Stimulated activated CD4-positive, alpha-beta T cell treated with anti-CD3 and anti-CD28 coated beads, TNF-alpha, amount 100 ng/mL, for 24 hours (primary cell): ENCODE results near the gene ECE1.
A peak's percentile ranks its signal among the peaks of the same experiment; 100 is the strongest.

Source experiments
- DNase-seq, 3 experiments: peaks; one replicate each; pipeline ENCODE4 v3.0.0-alpha.2; 2020; ENCODE audit warnings: low read depth in 3 of 3

ECE1 gene

GRCh38 chr1:21254335-21254951, 35.8 kb downstream of the ECE1 start:
- DNase-seq: no peak

GRCh38 chr1:21251773-21252471, 38.3 kb downstream of the ECE1 start:
- peak in 2 of 3 experiments; percentile 31 to 47 for DNase-seq

GRCh38 chr1:21249940-21250493, 40.2 kb downstream of the ECE1 start:
- DNase-seq: no peak

- DNase-seq: no peak
Measured at GRCh38 chr1:21247892-21248715, 42.2 kb downstream of the ECE1 start.

GRCh38 chr1:21246905-21247642, 43.2 kb downstream of the ECE1 start:
- DNase-seq: no peak

GRCh38 chr1:21245688-21246229, 44.5 kb downstream of the ECE1 start:
- DNase-seq: no peak

- DNase-seq: no peak
Measured at GRCh38 chr1:21244986-21245687, 45.1 kb downstream of the ECE1 start.

GRCh38 chr1:21244154-21244553, 46.1 kb downstream of the ECE1 start:
- no peak for DNase-seq

GRCh38 chr1:21242846-21243245, 47.4 kb downstream of the ECE1 start:
- no peak for DNase-seq

GRCh38 chr1:21241771-21242581, 48.3 kb downstream of the ECE1 start:
- no peak for DNase-seq

GRCh38 chr1:21240706-21241105, 49.6 kb downstream of the ECE1 start:
- no peak for DNase-seq

- DNase-seq: no peak
Measured at GRCh38 chr1:21239221-21239620, 51.0 kb downstream of the ECE1 start.

GRCh38 chr1:21238141-21238800, 52.0 kb downstream of the ECE1 start:
- no peak for DNase-seq

- DNase-seq: no peak
Measured at GRCh38 chr1:21237446-21238088, 52.7 kb downstream of the ECE1 start.

GRCh38 chr1:21236178-21236577, 54.1 kb downstream of the ECE1 start:
- no peak for DNase-seq

GRCh38 chr1:21234779-21235178, 55.5 kb downstream of the ECE1 start:
- no peak for DNase-seq

GRCh38 chr1:21233490-21233889, 56.8 kb downstream of the ECE1 start:
- no peak for DNase-seq

- DNase-seq: no peak
Measured at GRCh38 chr1:21232044-21232443, 58.2 kb downstream of the ECE1 start.
